GM21526 (cell line): ENCODE measurements around the gene IPMK.
A peak's percentile ranks its signal among the peaks of the same experiment; 100 is the strongest.
"Not testable (repeated sequence)": the region's sequence is repeated elsewhere in the genome, so short reads cannot be mapped to it uniquely, and the experiment has no call there.

Experiments
- ATAC-seq: cut with Tn5 transposase; IDR thresholded peaks from one replicate; pipeline ENCODE4 v1.9.1; 2021; ENCODE audit warnings: moderate library complexity; ENCODE audit not compliant: unreplicated experiment, low FRiP score

IPMK gene

GRCh38 chr10:58268454-58268945 lies 806 bp upstream of the IPMK start:
- ATAC-seq, result peak; percentile 0

- peak; percentile 7 for ATAC-seq
Measured at GRCh38 chr10:58266826-58267712, 625 bp downstream of the IPMK start.

GRCh38 chr10:58266003-58266825 lies 1.5 kb downstream of the IPMK start:
- ATAC-seq, result no peak

GRCh38 chr10:58265249-58265648 lies 2.4 kb downstream of the IPMK start:
- no peak for ATAC-seq

- ATAC-seq, result no peak
Measured at GRCh38 chr10:58264780-58265179, 2.9 kb downstream of the IPMK start.

- ATAC-seq, result no peak
Measured at GRCh38 chr10:58262766-58263165, 4.9 kb downstream of the IPMK start.

- no peak for ATAC-seq
Measured at GRCh38 chr10:58260334-58260733, 7.4 kb downstream of the IPMK start.

- no peak for ATAC-seq
Measured at GRCh38 chr10:58258977-58259692, 8.6 kb downstream of the IPMK start.

- ATAC-seq, result not testable (repeated sequence)
Measured at GRCh38 chr10:58256013-58256780, 11.5 kb downstream of the IPMK start.

- no peak for ATAC-seq
Measured at GRCh38 chr10:58254644-58255043, 13.1 kb downstream of the IPMK start.

- ATAC-seq, result no peak
Measured at GRCh38 chr10:58253184-58253583, 14.5 kb downstream of the IPMK start.

- ATAC-seq, result not testable (repeated sequence)
Measured at GRCh38 chr10:58244666-58245065, 23.0 kb downstream of the IPMK start.

- ATAC-seq, result not testable (repeated sequence)
Measured at GRCh38 chr10:58244242-58244641, 23.5 kb downstream of the IPMK start.

GRCh38 chr10:58243801-58244200 lies 23.9 kb downstream of the IPMK start:
- not testable (repeated sequence) for ATAC-seq

- no peak for ATAC-seq
Measured at GRCh38 chr10:58243269-58243668, 24.4 kb downstream of the IPMK start.

- no peak for ATAC-seq
Measured at GRCh38 chr10:58241346-58241745, 26.3 kb downstream of the IPMK start.

GRCh38 chr10:58240531-58240930 lies 27.2 kb downstream of the IPMK start:
- no peak for ATAC-seq

GRCh38 chr10:58239561-58240169 lies 28.0 kb downstream of the IPMK start:
- no peak for ATAC-seq

- no peak for ATAC-seq
Measured at GRCh38 chr10:58237014-58237834, 30.5 kb downstream of the IPMK start.
